GM21529 (cell line): ENCODE results near the gene DDX47.
A peak's percentile ranks its signal among the peaks of the same experiment; 100 is the strongest.

Experiments used
- ATAC-seq: cut with Tn5 transposase; IDR thresholded peaks from one replicate; pipeline ENCODE4 v1.9.1; 2021; ENCODE audit not compliant: unreplicated experiment

DDX47 gene

GRCh38 chr12:12813120-12814101 is at the start of gene DDX47:
TSS of gene DDX47 (plus strand) at chr12:12813346. CDS start at chr12:12813368, 22 bp downstream.
- peak; percentile 73 for ATAC-seq

GRCh38 chr12:12764824-12765223 is 48.3 kb upstream of the DDX47 start:
- no peak for ATAC-seq

DNA sequence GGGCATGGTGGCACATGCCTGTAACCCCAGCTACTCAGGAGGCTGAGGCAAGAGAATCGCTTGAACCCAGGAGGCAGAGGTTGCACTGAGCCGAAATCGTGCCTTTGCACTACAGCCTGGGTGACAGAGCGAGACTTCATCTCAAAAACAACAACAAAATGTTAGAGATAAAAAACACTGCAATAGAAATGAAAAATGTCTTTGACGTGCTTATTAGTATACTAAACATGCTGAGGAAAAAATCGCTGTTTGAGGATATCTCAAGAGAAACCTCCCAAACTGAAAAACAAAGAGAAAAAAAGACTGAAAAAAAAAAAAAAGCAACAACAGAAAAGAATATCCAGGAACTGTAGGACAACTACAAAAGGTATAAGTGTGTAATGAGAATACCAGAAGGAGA is 42.9 kb upstream of the DDX47 start:
- no peak for ATAC-seq

DNA sequence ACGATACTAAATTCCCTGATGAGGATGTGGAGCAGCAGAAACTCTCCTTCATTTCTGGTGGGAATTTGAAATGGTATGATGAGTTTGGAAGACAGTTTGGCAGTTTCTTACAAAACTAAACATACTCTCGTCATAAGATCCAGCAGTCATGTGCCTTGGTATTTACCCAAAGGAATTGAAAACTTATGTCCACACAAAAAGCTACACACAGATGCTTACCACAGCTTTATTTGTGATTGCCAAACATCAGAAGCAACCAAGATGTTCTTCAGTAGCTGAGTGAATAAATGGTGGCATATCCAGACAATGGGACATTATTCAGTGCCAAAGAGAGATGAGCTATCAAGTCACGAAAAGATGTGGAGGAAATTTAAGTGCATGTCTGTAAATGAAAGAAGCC is 38.4 kb upstream of the DDX47 start:
- no peak for ATAC-seq

- ATAC-seq, result no peak
Observed at GRCh38 chr12:12776261-12776660, 36.9 kb upstream of the DDX47 start.

DNA sequence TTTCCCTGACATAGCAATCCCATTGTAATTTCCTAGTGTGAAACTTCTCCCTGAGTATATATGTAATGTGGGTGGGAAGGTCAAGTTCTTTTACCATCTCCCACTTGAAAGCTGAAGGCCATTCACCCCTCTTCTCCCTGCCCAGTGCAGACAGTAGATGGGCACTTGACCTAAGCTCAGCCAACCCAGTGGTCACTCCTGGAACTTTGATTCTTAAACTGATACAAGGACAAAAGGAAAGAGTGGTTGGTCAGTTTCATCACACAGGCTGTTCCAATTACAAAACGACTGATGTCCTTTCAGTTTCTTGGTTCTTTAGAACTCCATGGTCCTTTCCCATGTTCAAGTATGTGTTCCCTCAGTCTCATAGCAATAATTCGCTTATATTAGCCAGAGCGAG is 36.1 kb upstream of the DDX47 start:
- no peak for ATAC-seq

GRCh38 chr12:12779007-12779406 is 34.1 kb upstream of the DDX47 start:
- ATAC-seq, result no peak

DNA sequence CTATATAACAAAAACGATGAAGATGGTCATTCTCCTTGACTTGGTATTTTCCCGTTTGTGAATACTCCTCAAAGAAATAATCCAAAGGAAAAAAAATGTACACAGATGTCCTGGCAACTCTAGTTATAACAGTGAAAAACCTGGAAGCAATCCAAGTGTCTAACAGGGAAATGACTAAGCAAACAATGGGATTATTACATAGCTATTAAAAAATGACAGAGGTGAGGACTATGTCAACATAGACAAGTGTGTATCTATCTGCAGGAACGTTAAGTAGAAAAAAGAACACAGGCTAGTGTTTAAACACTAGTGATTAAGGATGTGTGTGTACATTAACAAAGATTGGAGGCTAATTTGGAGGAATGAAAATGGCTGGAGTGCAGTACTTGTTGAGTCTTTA is 33.6 kb upstream of the DDX47 start:
- no peak for ATAC-seq

- ATAC-seq, result no peak
Observed at GRCh38 chr12:12784116-12784515, 29.0 kb upstream of the DDX47 start.

- no peak for ATAC-seq
Observed at GRCh38 chr12:12784911-12785814, 28.0 kb upstream of the DDX47 start, which contains the start of gene APOLD1. TSS of gene APOLD1 (plus strand) at chr12:12785659. CDS start at chr12:12785692, 33 bp downstream.

DNA sequence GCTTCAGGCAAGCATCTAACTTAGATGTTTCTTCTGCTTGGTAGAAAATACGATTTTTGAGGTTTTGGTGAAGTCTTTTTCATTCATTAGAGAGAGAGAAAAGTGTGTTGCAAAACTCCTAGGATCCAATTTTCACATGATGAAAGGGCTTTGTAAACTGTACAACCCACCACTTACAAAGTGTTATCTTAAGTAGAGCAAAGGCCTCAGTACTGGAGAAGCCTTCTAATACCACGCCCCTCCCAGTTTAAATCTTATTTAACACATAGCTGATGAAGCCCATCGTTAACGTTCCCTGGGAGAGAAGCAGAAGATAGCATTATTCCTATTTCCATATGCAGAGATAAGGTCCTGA is 26.8 kb upstream of the DDX47 start:
- ATAC-seq, result no peak

DNA sequence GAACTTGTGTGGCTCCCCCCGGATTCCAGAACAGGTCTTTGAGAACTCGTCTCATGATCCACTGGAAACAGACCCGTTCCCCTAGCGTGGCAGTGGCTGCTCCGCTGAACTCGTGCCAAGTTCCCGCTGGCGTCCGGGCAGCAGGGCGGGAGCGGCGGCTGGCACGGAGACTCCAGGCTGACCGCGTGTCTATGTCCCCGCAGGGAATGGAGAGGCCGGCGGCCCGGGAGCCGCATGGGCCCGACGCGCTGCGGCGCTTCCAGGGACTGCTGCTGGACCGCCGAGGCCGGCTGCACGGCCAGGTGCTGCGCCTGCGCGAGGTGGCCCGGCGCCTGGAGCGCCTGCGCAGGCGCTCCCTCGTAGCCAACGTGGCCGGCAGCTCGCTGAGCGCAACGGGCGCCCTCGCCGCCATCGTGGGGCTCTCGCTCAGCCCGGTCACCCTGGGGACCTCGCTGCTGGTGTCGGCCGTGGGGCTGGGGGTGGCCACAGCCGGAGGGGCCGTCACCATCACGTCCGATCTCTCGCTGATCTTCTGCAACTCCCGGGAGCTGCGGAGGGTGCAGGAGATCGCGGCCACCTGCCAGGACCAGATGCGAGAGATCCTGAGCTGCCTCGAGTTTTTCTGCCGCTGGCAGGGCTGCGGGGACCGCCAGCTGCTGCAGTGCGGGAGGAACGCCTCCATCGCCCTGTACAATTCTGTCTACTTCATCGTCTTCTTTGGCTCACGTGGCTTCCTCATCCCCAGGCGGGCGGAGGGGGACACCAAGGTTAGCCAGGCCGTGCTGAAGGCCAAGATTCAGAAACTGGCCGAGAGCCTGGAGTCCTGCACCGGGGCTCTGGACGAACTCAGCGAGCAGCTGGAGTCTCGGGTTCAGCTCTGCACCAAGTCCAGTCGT is 26.2 kb upstream of the DDX47 start:
- ATAC-seq, result peak; percentile 78

DNA sequence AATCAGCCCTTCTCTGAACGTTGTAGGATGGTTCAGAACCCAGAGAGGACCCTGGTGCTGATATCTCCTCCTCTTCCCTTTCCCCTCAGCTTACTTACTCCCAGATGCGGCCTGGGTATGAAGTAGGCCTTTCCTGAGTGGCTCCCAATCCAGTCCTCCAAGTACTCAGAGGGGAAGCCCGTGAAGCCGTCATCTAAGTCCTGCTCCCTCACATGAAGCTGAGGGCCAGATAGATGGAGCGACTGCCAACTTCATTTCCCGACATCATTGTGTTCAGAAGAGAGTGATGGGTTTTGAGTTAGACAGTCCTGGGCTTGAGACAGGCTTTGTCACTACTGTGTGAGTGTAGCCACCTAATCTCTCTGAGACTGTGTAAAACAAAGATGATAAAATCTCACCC is 25.0 kb upstream of the DDX47 start:
- ATAC-seq, result no peak

DNA sequence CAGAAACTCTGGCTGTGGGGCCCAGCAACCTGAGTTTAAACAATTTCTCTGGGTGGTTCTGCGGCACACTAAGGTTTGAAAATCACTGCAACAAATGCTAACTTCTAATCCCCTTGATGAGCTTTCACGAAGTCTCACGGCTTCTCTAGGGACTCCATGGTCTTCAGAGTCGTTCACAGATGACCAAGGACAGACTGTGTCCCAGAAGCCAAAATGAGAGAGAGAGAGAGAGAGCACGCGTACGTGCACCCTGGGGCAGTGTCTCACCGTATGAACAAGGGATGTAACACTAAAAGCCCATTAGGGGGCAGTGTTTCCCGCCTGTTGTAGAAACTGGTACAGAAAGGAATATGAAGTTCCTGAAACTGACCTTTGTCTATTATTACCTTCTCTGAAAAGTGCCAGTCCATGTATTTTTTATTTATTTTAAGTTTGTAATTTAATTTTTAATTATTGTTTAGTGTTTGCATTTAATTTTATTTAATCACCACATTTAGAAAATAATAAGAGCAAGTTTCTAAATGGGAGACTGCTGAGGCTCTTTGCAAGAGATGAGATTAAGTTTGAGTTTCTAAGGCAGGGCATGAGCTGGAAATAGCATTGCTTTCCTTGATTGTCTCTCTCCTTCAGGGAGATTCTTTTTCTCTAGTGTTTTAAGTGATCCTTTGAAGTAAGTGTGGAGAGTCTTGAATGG is 24.3 kb upstream of the DDX47 start:
- ATAC-seq, result peak; percentile 60

GRCh38 chr12:12790956-12791355 is 22.2 kb upstream of the DDX47 start:
- ATAC-seq, result no peak

- ATAC-seq, result no peak
Observed at GRCh38 chr12:12791756-12792369, 21.3 kb upstream of the DDX47 start.

DNA sequence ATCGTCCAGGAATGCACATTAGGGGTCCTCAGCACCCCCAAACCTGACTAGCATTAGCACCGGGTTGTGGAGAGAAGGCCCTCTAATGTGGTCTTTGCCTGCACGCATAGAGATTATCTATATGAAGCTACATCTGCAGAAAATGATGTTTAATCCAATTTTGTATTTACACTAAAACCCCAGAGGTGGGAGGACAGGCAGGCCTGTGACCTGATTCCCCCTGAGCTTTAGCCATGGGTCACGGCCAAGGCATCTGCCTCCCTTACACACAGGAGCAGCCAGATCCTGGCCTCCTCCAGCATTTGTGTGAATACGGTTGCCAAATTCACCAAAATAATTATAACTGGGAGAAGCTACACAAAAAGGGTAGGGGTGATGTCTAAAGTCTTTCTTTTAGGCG is 20.7 kb upstream of the DDX47 start:
- ATAC-seq, result no peak

DNA sequence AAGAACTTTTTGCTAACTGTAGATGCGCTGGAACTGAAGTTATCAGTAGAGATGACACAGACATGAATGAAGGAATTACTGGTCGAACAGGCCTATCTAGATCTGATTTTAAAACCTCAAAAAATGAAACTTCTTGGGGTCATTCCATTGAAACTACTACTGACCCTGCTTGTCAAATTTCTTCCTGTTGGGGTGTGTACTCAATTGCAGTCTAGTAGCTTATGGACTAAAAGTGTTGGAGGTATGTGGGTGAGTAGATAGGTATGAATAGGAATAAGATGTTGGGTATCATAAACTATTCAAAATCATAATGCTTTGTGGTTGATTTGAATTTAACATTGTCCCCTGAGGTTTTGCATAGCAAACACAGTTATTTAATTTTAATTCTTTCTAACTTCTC is 18.5 kb upstream of the DDX47 start:
- no peak for ATAC-seq

DNA sequence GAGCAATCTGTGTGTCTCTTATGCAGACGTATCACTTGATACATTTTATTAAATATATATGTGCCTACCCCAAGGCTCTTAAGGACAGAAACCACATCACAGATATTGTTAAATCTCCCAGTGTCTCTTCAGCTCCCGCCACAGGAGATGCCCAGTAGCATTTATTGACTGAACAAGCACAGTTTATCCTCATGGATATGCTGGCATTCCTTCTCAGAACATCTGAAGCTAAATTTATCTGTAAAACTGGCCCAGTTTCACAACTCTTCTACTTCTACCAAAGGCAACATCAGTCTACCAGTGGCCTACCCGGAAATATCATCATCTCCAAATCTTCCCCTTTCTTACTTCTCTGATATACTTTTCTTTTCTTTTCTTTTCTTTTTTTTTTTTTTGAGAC is 17.0 kb upstream of the DDX47 start:
- no peak for ATAC-seq
